ENCODE measurements around the gene CELF5.
A peak's percentile ranks its signal among the peaks of the same experiment; 100 is the strongest.
"Not testable (repeated sequence)": the region's sequence is repeated elsewhere in the genome, so short reads cannot be mapped to it uniquely, and the experiment has no call there.

The CELF5 gene

DNA sequence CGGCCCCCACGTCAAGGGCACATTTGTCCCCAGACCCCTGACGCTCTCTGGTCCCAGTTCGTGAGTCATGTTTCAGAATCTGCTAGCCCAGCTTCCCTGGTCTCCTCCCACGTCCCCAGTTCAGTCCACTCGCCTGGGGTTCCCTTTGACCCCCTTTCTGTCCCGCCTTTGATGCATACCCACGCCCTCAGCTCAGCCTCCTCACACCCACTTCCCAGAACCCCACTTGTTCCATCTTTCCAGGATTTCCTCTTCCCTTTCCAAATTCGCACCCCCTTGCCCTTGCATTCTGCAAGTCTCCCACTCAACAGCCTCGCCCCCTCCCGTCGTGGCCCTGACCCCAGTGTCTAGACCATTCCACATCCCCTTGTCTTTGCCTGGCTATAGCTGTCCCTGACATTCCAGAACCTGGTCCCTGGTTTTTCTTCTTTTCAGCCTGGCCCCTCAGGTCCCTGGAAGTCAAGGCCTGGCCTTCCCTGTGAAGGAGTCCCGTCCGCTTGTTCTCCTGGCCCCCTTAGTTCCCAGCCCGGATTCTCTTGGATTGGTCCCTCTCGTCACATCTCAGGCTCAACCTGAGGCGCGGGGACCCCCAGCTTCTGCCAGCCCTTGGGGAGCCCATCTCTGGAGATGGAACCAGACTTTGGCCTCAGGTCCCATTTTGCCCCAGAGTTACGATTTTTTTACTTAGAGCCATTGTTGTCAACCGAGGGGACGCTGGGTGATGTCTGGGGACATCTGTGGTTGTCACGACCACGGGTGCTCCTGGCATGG lies 37.4 kb upstream of the CELF5 start:
- Mint-ChIP-seq H3K9me3 (no peaks in the 10 kb centered on the region), H3K27me3 (no peaks in the 10 kb centered on the region), H3K4me1 (peaks cover 53% of the 10 kb centered on the region), H3K27ac (peak overlapping the region; percentile 91), H3K36me3 (ENCODE audit: low read depth) (peaks cover 19% of the 10 kb centered on the region), H3K4me3 (peak overlapping the region; percentile 95)
- DNase-seq: no peak
- no peak for ATAC-seq

DNA sequence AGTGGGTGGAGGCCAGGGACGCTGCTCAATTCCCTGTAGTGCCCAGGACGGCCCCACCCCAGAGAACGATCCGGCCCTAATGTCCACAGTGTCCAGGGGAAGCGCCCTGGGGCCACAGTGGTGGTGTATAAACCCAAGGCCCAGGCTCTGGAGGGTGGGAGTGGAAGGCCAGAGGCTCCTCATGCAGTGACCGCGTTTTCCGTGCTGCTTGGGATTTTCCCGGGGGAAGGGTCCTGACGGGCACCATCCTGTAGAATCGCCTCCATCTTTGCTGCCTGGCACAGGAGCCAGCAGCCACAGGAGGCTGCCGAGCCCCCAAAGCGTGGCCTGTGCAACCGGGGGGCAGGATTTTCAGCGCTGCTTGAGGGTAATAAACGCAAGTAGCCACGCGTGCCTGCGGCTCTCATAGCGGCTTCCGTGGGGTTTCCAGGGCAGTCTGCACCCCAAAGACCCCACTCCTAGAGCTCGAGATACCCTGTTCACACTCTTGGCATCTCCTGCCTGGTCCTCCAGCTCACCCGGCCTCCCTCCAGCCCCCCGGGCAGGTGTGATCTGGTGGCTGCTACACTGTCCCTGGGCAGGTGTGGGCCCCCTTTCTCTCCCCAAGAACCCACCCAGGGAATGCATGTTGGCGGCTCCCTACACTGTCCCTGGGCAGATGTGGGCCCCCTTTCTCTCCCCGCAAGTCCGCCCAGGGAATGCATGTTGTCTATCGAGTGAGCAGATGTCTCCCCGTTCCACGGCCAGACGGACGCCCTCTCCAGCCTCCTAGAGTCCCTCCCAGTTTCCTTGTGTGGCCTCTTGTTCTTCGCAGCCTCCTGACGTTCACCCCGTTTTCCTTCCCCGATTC lies 36.6 kb upstream of the CELF5 start:
- H3K36me3 Mint-ChIP-seq (ENCODE audit: low read depth): peaks cover 16% of the 10 kb centered on the region
- H3K27me3 Mint-ChIP-seq: no peaks in the 10 kb centered on the region
- DNase-seq: no peak
- ATAC-seq: no peak
- peak overlapping the region; percentile 95 for H3K4me3 Mint-ChIP-seq
- H3K27ac Mint-ChIP-seq: peak overlapping the region; percentile 91
- no peaks in the 10 kb centered on the region for H3K9me3 Mint-ChIP-seq
- H3K4me1 Mint-ChIP-seq: peaks cover 49% of the 10 kb centered on the region

DNA sequence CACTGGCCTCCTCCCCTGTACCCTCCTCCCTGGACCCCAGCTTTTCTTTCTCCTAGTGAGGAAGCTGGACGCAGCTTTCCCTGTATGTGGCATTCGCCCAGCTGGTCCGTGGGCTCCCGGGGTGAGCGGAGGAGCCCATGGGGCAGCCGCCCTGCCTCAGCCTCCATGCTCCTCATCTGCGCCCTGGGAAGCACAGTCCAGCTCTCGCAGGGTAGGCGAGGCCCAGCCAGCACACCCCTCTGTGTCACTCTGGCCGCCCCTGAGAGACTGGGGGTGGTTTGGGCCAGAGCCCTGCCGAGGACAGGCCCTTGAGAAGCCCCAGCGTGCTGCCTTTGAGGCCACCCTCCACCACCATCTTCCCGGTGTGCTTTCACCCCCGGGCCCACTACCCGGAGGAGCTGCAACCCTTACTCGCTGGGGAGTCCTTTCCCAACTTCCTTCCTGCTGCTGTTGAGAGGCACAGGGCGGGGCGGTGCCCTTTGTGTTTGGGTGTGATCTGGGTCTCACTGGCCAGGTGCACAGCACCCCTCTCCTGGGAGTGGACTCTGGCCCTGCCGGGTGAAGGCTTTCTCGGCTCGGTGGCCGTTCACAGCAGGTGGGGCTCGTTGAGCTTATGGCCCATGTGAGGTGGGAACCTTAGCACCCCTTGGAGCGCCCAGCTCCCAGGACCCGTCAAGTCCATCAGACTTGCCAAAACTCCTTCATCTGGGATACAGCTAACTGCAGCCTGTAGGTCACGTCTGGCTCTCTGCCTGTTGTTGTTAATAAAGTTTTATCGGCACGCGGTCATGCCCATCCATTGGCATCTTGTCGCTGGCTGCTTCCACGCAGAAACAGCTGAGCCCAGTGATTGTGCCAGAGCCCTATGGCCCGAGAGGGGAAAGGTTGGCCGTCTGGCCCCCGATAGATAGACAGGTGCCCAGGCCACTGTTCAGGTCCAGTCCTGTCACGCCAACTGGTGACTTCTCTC lies 35.5 kb upstream of the CELF5 start:
- Mint-ChIP-seq H3K36me3 (ENCODE audit: low read depth) (peaks cover 19% of the 10 kb centered on the region), H3K27ac (no peak overlapping the region), H3K27me3 (no peaks in the 10 kb centered on the region), H3K4me3 (no peak overlapping the region), H3K9me3 (no peaks in the 10 kb centered on the region), H3K4me1 (peaks cover 44% of the 10 kb centered on the region)
- ATAC-seq (no peak), DNase-seq (no peak)

DNA sequence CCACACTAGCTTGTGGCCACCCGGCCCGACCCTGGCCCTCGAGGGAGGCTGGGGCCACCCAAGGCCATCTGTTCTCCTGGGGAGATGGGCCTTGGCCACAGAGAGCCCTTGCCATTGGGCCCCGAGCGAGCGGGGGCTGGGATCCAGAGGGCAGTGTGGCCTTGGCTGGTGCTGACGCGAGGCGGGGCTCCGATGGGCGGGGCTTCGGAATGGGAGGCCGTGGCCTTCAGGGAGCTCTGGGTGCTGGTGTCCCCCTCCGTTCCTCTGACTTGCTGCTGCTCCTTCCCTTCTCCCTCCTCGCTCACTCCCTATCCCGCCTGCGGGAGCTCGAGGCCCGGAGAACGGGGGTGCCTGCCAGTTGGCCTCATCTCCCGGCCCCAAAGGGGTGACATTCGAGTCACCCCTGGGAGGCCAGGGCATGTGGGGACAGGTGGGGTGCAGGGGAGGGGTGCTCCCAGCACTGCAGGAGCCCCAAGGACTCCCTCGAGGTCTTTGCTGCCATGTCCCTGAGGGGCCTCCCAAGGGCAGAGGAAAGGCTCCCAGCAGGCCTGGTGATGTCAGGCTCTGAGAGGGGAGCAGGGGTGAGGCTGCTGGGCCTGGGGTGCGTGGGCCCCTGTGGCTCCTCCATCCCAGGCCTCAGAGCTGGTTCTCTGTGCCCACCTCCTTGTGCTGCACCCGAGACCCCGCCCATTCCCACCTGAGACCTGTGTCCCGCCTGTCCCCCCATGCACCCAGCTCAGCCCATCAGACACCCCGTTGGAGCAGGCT lies 34.6 kb upstream of the CELF5 start:
- Mint-ChIP-seq H3K27me3 (no peaks in the 10 kb centered on the region), H3K36me3 (ENCODE audit: low read depth) (peaks cover 27% of the 10 kb centered on the region), H3K27ac (no peak overlapping the region), H3K4me1 (peaks cover 34% of the 10 kb centered on the region), H3K9me3 (no peaks in the 10 kb centered on the region), H3K4me3 (no peak overlapping the region)
- ATAC-seq: no peak
- no peak for DNase-seq

DNA sequence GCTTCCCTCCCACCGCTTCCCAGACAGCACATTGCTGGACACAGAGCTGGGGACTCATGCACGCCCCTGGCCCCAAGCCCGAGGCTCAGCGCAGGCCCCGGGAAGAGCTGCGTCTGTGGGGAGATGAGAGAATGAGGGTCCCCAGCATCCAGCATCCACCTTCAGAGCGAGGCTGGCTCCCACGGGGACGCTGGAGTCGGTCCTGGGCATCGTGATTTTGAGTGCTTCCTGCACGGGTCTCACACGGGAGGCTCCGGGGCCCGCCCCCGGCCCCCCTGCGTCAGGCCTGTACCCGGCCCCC lies 34.0 kb upstream of the CELF5 start:
- peaks cover 27% of the 10 kb centered on the region for H3K36me3 Mint-ChIP-seq (ENCODE audit: low read depth)
- ATAC-seq: no peak
- H3K27ac Mint-ChIP-seq: no peak overlapping the region
- H3K4me1 Mint-ChIP-seq: peaks cover 30% of the 10 kb centered on the region
- H3K27me3 Mint-ChIP-seq: no peaks in the 10 kb centered on the region
- no peaks in the 10 kb centered on the region for H3K9me3 Mint-ChIP-seq
- no peak overlapping the region for H3K4me3 Mint-ChIP-seq
- DNase-seq: no peak

DNA sequence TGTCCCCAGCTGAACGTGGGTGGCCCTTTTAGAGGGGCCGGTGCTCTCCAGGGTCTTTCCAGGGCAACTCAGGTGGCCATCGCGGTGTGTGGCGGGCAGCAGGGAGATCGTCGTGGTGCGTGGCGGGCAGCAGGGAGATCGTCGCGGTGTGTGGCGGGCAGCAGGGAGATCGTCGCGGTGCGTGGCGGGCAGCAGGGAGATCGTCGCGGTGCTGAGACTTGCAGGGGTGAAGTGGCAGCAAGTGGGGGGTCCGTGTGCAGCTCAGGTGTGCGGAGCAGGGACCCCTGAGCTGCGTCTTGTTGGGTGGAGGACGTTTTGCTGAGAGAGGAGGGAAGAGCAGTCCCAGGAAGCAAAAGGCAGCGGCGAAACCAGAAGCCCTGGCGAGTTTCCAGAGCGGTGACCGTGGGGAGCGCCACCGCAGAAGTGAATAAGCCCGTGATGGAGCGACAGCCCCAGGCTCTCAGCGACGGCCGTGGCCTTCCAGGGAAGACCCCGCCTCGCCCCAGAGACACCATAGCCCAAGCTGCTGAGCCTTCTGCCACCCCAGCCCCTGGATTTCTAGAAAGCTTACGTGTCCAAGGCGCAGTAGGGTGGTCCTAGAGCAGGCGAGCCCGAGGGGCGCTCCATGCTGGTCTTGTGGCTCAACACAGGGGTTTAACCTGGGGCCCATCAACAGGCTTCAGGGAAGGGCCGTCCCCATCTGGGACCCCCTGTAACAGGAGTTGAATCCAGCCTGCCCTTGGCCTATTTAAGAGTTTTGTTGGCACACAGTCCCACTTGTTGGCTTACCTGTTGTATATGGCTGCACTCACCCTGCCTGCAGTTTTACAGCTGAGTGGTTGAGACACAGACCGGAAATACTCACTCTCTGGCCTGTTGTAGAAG lies 33.3 kb upstream of the CELF5 start:
- no peak for ATAC-seq
- Mint-ChIP-seq H3K4me1 (peaks cover 29% of the 10 kb centered on the region), H3K27me3 (no peaks in the 10 kb centered on the region), H3K4me3 (no peak overlapping the region), H3K36me3 (ENCODE audit: low read depth) (peaks cover 27% of the 10 kb centered on the region), H3K9me3 (no peaks in the 10 kb centered on the region), H3K27ac (no peak overlapping the region)
- no peak for DNase-seq

DNA sequence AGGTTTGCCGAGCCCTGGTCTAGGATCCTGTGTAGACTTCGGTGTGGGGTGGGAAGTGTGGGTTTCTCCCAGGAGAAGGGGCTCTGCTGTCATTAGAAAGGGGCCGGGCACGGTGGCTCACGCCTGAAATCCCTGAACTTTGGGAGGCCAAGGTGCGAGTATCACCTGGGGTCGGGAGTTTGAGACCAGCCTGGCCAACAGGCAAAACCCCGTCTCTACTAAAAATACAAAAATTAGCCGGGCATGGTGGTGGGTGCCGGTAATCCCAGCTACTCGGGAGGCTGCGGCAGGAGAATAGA lies 32.7 kb upstream of the CELF5 start:
- H3K9me3 Mint-ChIP-seq, H3K27ac Mint-ChIP-seq, H3K4me3 Mint-ChIP-seq, ATAC-seq, DNase-seq, H3K27me3 Mint-ChIP-seq: not testable (repeated sequence)
- peaks cover 24% of the 10 kb centered on the region for H3K36me3 Mint-ChIP-seq (ENCODE audit: low read depth)
- peaks cover 26% of the 10 kb centered on the region for H3K4me1 Mint-ChIP-seq

DNA sequence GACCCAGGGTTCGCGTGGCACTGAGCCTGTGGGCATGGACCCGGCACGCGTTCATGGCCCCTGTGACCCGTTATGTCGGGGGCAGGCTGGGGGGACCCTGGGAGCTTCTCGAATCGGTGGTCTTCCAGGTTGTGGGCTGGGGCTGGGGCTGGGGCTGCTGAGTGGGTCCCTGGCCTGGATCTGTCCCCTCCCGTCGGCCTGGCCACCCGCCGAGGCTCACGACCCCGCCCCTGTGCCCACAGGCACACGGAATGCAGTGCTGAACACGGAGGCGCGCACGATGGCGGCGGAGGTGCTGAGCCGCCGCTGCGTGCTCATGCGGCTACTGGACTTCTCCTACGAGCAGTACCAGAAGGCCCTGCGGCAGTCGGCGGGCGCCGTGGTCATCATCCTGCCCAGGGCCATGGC lies 32.2 kb upstream of the CELF5 start:
- no peak for ATAC-seq
- H3K27ac Mint-ChIP-seq: no peak overlapping the region
- H3K9me3 Mint-ChIP-seq: no peaks in the 10 kb centered on the region
- peaks cover 21% of the 10 kb centered on the region for H3K4me1 Mint-ChIP-seq
- DNase-seq: no peak
- H3K36me3 Mint-ChIP-seq (ENCODE audit: low read depth): peaks cover 20% of the 10 kb centered on the region
- no peaks in the 10 kb centered on the region for H3K27me3 Mint-ChIP-seq
- H3K4me3 Mint-ChIP-seq: no peak overlapping the region

DNA sequence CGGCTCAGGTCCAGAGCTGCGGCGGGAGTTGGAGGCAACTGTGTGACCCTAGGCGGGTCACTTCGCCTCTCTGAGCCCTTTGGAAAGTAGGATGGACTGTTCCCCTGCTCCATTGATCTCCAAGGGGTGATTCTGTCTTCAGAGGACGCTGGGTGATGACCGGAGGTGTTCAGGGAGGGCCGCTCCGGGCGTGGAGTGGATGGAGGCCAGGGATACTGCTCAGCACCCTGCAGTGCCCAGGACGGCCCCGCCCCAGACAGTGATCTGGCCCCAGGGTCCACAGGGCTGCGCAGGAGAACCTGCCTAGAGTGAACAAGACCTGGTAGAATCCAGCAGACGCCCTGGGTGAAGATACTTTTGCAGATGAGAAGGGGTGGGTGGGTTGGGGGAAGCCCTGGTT lies 31.8 kb upstream of the CELF5 start:
- no peaks in the 10 kb centered on the region for H3K9me3 Mint-ChIP-seq
- H3K27ac Mint-ChIP-seq: no peak overlapping the region
- no peak overlapping the region for H3K4me3 Mint-ChIP-seq
- ATAC-seq (no peak), DNase-seq (no peak)
- H3K27me3 Mint-ChIP-seq: no peaks in the 10 kb centered on the region
- peaks cover 16% of the 10 kb centered on the region for H3K4me1 Mint-ChIP-seq
- H3K36me3 Mint-ChIP-seq (ENCODE audit: low read depth): peaks cover 20% of the 10 kb centered on the region

DNA sequence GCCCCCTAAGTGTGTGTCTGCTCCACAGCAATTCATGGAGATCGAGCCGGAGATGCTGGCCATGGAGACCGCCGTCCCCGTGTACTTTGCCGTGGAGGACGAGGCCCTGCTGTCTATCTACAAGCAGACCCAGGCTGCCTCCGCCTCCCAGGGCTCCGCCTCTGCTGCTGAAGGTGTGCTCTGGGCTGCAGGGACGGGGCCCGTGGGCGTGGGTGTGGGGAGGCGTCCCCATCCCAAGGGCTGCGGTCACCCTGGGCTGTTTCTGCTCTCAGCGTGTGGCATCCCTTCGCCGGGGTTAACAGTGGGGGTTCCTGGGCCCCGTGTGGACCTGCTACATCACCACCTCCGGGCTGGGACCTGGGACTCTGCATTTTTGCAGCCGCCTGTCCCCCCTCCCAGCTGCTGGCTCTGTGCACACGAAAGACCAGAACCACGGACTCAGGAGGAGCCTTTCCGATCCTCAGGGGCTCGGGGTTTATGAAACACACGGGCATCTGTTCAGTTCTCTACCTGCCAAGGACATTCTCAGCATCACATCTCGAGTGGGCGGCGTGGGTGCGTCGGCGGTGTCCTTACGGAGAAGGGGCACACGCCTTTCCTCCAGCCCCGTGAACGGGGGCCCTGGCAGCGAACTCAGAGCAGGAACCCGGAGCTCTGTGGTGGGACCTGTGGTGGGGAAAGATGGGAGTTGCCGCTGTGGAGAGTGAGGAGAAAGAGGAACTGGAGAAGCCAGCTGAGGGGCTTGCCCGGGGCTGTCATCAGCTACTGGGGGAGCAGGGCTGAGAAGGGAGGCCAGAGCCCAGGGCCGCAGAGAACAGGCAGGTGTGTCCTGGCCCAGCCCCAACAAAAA lies 31.0 kb upstream of the CELF5 start:
- no peak overlapping the region for H3K4me3 Mint-ChIP-seq
- H3K27ac Mint-ChIP-seq: no peak overlapping the region
- no peaks in the 10 kb centered on the region for H3K27me3 Mint-ChIP-seq
- H3K4me1 Mint-ChIP-seq: peaks cover 8% of the 10 kb centered on the region
- H3K36me3 Mint-ChIP-seq (ENCODE audit: low read depth): peaks cover 16% of the 10 kb centered on the region
- ATAC-seq: peak; percentile 9
- no peaks in the 10 kb centered on the region for H3K9me3 Mint-ChIP-seq
- DNase-seq: no peak

DNA sequence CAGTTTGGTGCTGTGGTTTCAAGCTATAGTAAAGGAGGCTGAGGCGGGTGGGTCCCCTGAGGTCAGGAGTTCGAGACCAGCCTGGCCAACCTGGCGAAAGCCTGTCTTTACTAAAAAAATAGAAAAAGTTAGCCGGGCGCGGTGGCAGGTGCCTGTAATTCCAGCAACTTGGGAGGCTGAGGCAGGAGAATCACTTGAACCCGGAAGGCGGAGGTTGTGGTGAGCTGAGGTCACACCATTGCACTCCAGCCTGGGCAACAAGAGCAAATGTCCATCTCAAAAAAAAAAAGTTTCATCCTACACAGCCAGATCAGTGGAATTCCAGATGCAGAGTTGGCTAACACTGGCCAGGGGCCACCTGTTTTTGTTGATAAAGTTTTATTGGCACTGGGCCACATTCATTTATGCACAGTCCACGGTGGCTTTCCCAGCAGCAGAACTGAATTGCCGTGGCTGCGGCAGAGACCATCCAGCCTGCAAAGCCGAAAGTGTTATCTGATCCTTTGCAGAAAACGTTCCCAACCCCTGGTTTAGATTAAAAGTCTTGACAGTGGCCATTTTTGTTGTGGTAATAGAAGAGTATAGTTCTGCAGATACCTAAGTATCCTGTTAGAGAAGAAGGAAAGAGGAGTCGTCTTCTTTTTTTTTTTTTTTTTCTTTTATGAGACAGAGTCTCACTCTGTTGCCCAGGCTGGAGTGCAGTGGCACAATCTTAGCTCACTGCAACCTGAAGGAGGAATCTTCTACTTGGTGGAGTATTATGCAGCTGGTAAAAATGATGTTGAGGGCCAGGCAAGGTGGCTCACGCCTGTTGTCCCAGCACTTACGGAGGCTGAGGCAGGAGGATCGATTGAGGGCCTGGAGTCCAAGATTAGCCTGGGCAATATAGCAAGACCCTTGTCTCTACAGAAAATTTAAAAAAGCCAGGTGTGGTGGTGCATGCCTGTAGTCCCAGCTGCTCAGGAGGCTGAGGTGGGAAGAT lies 30.1 kb upstream of the CELF5 start:
- no peaks in the 10 kb centered on the region for H3K9me3 Mint-ChIP-seq
- H3K4me3 Mint-ChIP-seq: no peak overlapping the region
- no peak for ATAC-seq
- DNase-seq: no peak
- H3K4me1 Mint-ChIP-seq: peaks cover 2% of the 10 kb centered on the region
- no peaks in the 10 kb centered on the region for H3K27me3 Mint-ChIP-seq
- peaks cover 15% of the 10 kb centered on the region for H3K36me3 Mint-ChIP-seq (ENCODE audit: low read depth)
- no peak overlapping the region for H3K27ac Mint-ChIP-seq

Data from activated naive CD8-positive, alpha-beta T cell treated with anti-CD3 and anti-CD28 coated beads, Interleukin-2, amount 50 U/mL, for 24 hours (primary cell).